Activated CD4-positive, alpha-beta T cell treated with anti-CD3 and anti-CD28 coated beads, Interleukin-2, amount 50 U/mL, for 16 hours (primary cell): ENCODE results near the gene GRIN3A.
"Not testable (repeated sequence)": the region's sequence is repeated elsewhere in the genome, so short reads cannot be mapped to it uniquely, and the experiment has no call there.

Experiments
- DNase-seq: peaks from one replicate; pipeline ENCODE4 v3.0.0-alpha.2; 2020

GRIN3A gene

DNA sequence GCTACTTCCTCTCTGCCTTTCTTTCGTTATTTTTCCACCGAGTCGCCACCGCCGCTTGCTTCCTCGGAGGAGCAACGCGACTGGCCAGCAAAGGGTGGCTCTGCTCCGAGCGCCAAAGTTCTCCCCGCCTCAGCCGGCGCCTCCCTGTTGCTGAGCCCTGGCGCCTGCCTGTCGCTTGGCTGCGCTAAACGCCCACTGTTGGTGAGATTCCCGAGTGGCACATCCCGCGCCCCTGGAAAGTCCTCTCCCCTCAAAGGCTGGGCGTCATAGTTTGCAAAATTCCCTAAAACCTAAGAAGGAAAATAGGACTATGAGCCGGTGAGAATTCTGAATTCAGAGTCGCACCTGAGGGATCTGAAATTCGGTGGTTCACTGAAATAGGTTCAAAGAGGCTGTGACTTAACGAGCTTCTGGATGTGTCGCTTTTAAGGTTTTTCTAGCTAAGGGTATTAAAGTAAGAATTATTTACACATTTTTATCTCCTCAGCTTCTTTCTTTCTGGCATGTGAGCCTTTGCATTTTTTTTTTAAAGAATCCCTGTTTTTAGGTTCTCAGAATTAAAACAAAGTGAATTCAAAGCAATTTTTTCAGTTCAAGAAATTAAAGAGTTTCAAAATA is at the start of gene GRIN3A:
Gene GRIN3A, minus strand, starts transcription at position 82 of the 618 bp plus-strand sequence. CDS start 668 bp downstream, outside the sequence.
- DNase-seq: no peak

DNA sequence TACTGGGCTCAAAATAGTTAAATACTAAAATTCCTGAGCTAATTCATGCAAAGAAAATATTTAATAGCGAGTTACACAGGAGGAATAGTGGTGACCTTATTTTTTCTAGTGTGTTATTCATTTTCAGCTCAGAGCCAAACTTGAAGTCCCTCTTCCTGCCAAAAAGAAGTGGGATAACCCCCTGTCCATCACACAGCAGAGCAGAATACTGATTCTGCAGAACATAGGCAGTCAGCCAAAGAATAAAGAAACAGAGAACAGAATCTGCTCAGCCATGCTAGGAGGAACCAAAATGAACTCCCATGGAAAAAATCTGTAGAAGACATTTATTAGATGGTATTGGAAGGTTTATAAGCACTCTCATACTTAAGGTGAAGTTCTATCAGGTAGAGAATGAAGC is 49.4 kb upstream of the GRIN3A start:
- DNase-seq: no peak

DNA sequence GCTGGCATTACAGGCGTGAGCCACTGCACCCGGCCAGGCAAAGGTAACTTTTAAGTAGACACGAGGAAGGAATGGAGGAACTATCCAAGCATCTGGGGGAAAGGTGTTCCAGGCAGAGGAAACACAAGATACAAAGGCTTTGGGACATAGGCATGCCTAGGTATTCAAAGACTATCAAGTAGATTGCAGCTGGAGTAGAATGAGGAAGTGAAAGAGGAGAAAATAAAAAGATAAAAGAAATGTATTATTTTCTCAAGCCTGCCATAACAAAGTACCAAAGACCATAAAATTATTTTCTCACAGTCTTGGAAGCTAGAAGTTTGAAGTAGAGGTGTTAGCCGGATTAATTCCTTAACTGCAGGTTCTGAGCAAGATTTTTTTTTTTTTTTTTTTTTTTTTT is 39.9 kb upstream of the GRIN3A start:
- no peak for DNase-seq

DNA sequence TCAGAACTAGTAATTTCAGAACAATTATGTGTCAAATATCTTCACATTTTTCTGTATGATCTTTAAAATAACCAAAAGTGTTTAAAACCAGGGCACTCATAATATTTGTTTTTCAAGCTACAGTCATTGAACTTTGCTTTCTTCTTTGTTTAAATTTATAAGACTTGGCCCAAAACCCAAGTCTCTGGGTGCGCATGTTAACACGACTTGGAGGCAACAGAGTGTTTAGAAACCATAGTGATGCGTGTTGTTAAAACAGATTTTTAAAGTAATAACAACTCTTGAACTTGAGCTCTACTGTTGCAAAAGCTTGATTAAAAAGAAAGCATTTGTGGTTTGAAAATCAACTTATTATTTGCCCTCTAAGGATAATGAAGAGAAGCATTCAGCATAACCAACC is 26.0 kb upstream of the GRIN3A start:
- no peak for DNase-seq

DNA sequence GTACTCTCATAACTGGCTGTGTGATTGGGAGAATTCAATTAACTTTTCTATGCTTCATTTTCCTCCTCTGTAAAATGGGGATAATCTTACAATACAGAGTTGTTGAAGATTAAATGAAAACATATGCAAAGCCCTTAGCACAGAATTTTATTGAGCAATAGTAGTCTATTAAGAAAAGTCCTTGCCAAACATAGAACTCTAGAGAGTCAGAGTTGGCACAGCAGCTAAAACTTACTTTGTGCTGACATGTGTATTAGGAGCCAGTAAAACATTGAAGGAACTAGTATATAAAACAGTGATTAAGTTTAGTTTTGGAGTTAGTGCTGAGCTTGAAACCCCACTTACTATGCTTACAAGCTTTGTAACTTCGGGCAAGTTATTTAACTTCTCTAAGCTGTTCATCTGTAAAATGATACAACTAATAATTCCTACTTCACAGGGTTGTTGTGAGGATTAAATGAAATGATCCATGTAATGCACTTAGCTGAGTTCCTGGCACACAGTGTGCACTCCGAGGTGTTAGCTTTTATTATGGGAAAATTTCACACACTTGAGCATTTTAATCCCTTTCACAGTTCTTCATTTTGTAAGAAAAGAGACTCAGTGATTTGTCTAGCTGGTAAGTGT is 20.0 kb upstream of the GRIN3A start:
- DNase-seq: no peak

DNA sequence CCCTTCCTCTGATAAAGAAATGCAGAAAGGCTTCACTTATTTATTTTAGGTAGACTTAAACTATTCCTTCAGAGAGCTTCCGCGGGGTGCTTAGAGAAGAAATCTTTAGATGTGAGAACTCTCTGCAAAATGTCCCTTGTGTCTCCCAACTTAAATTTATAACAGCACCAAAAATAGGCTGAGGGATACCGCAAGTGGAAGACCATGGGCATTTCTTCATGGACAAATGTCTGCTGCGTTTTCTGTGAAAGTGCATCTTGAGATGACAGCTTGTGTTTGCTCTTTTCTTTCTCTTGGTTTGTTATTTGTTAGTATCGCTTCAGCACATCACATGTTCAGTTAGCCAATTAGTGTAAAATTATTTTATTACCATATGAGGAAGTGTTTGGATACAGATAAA is 15.3 kb upstream of the GRIN3A start:
- DNase-seq: no peak

DNA sequence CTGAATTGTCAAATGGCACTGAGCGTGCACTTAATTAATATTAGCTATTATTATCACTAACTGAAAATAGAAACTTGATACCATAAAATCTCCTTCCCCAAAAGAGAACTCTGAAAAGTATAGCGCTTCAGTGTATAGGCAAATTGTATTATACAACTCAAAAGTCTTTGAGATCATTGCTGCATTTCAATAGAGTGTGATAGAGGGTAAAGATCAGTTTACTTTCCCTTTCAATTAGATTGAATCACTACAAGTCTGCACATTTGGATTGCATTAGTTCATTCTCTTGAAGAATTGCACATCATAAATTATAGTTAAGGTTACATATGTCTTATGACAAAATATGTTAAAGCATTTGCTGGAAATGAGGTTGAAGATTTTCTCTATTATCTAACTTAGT is 13.4 kb upstream of the GRIN3A start:
- DNase-seq: no peak

DNA sequence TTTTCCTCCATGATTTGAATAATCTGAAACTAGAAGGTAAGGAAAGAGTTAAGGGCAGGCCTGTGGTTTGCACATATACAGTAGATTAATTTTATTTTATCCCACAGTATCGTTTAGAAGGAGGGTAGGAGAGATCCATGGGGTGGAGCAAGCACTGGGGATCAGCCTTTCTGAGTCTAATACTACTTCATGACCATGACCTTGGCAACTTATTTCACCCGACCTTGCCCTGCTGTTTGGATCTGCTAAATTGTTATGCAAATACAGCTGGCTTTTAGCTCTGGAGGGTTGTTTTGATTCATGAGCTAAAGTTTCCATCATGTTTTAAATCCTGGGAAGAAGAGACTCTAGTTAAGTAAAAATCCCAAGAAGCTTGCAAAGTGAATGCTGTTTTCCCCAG is 864 bp upstream of the GRIN3A start:
- DNase-seq: no peak

DNA sequence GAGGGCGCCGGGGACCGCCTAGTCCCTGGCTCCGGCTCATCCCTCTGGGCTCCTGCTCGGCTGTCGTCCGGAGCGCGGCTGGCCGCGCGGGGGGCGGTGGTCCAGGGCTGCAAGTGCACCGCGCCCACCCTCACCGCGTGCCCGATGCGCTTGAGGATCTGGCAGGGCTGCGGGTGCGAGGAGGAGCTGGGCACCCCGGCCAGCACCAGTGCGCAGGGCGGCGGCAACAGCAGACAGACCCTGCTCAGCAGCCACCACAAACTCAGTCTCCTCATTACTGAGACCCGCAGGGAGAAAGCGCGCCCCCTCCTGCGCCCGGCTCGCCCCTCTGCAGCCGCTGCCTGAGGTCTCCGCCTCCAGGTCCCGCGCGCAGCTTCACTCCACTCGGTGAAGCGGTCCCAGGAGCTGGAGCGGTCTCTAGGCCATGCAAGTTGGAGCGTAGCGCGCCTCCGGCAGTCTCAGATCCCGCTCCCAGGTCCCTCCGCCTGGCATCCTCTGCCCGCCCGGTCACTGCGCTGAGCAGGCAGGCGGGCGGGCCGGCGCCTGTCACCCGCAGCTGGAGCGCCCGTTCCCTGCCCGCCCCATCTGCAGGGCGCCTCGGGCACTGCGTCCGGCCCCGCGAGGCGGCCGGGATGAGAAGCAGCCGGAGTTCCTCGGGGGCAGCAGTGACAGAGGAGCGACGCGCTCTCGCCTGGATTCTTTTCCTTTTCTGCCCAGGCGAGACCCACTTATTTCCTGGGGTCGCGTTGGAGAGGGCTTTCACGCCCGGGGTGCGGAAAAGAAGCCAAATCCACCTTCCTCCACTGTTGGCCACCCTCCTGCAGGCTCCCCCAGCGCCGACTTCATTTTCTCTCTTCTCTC is 512 bp downstream of the GRIN3A start:
- no peak for DNase-seq

DNA sequence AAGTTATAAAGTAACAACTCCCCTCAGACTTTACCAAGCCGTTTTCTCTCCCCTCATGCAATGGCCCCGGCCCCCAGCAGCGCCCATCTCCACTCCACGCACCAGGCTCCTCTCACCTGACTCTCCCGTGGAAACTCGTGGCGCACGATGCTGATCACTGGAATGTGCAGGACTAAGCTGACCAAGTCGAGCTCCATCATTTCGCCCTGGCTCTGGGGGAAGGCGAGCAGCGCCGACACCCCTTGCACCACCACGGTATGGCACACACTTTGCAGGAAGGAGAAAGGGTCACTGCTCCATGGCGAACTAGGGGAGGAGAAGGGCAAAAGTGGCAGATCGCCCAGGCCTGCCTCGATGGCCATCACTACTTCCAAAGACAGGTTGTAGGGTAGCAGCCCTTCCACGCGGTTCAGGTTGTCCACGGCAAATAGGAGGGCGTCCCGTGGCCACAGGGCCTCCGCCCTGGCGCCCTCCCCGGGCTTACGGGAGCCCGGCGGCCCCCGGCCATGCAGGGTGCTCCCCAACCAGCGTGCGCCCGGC is 1.2 kb downstream of the GRIN3A start:
- DNase-seq: no peak

DNA sequence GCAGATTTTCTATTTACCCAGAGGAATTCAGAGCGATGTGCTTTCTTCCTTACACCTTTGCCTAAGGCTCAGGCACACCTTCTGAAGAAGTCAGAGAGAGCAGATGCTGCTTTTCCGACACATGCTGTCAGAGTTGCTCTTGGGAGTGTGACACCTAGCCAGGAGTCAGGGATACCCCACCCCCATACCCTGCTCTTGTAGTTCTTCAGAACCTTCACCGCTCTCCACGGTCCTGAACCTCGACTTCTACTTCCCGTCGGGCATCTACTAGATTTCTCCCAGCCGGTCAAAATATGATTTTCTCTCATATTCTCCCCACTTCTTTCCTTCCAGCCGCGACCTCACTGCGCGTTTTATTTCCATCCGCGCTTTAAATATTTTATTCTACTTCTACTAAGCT is 1.7 kb downstream of the GRIN3A start:
- DNase-seq: no peak

DNA sequence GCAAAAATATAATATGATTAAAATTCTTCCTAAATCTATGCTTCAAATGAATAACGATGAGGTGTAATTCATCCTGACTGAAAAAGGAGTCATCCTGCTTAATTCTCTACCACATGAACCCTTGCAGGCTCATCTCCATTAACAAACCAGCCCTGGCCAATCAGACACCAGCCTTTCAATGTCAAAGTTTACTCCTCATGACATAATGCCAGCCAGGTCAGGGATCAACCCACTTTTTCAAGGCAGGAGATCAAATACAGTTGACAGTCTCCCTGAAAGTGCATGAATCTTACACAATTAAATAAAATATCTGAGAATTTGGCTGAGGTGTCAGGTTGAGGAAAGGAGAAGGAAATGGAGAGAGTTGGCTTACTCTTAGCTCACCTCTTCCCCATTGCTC is 7.0 kb downstream of the GRIN3A start:
- DNase-seq: no peak

DNA sequence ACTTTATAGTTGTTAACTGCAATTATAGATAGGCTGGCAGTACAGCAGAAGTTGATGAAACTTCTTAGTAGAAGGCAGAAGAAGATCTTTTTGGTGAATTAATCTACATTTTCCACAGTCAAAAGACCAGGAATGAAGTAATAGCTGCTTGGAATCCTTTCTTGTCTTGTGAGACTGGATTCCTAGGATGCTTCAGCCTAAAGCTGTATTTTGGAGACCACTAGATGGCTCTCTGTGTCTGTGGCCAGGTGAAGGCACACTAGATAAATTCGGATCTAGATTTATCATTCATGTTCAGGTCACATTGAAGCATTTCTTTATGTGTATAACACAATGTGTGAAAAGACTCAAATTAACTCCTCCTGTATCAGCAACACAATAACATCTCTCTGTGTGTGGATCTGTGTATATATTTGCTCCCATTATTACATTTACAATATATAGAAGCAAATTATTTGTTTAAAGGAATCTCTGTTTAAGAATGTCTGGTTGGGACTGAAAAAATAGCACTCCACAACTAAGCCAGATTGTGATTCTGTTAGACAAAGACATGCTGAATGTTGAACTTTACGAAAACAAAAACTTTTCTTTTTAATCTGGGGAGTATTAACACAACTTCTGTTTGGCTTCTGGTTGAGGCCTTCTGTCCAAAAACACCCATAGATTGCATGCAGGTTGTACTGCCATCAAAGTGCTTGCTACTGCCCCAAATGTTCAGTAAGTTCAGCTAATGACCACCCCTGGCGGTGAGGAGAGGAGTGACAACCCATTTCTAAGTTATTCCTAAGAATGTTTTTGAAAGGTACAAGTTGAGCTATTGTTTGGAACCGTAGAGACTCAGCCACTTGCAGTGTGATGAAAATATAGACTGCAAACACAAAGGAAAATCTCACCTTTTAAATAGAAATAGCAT is 10.6 kb downstream of the GRIN3A start:
- peak; percentile 32 for DNase-seq

DNA sequence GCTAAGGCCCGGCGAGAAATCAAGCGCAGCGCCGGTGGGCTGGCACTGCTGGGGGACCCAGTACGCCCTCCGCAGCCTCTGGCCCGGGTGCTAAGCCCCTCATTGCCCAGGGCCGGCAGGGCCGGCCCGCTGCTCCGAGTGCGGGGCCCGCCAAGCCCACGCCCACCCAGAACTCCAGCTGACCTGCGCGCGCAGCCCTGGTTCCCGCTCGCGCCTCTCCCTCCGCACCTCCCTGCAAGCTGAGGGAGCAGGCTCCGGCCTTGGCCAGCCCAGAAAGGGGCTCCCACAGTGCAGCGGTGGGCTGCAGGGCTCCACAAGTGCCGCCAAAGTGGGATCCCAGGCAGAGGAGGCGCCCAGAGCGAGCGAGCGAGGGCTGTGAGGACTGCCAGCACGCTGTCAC is 14.2 kb downstream of the GRIN3A start:
- DNase-seq: not testable (repeated sequence)

DNA sequence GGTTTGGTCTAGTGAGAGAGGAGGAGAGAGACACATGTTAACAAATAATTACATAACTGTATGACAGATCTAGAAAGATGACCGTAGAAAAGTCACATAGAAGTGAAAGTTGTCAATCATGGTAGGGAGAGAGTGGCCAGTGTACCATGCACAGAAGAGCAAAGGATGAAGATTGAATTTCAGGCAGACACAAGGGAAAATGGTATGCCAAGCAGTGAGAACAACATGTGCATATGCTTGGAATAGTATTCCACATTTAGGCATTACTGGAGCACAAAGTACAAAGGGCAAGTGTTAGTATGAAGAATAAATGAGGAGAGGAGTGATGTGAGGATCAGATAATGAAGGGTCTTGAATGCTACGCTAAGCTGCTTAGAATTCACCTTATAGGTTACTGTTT is 20.3 kb downstream of the GRIN3A start:
- DNase-seq: no peak

DNA sequence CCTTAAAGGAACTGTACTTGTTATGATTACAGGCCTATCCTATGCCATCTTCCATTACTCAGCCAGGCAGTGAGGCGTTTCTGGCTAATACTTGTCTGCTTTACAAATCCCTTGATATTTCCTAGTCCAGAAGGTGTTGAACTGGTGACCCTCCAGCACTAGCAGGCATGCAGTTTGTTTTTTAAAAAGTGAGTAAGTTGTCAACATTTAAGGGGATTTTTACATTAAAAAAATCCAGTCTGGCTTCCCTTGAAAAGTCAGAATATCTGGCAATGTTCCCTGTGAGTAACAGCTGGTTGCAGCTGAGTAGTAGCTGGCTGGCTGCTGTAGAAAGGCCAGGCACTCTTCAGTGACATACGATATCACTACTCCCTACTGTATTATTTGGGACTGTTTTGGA is 21.8 kb downstream of the GRIN3A start:
- DNase-seq: no peak

DNA sequence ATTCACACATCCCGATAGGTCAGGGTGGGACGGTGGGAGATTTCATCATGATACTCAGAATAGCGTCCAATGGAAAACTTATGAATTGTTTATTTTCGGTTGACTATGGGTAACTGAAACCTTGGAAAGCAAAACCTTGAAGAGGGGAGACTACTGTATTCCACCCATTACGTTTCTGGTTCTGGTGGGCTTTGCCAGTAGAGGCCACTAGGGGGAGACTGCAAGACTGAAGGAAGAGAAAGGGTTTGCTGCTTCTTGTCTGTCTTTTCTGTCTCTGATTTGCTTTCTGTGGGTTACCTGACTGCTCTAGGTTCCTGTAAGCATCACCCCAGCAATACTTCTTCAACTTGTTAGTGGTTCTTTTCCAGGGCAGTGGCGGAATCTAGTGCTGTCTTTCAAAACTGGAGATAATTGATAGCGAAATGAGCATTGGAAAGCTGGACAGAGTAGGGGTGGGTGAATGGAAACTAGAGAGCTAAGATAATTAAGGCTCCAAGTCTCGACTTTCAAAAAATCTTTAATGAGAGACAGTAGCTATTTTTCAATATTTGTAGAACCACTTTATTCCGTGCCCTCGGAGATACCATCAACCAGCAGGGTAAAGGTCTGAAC is 27.0 kb downstream of the GRIN3A start:
- peak; percentile 31 for DNase-seq

DNA sequence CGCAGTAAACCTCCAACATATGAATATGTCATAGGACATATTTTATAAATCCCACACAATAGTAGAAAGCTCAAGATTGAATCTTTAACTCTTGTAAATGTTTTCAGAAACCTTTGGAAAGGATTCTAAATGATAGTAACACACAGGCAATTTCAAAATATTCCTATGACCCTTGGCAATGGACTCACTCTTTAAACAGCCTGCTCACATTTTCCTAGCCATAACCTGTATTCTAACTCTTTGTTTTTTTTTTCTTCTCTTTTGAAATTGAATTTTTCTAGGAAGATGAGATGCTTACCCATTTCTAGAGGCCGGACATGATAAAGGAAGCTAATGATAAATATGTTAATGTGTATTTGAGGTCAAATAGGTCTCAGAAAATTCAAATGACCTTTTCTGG is 29.6 kb downstream of the GRIN3A start:
- no peak for DNase-seq

DNA sequence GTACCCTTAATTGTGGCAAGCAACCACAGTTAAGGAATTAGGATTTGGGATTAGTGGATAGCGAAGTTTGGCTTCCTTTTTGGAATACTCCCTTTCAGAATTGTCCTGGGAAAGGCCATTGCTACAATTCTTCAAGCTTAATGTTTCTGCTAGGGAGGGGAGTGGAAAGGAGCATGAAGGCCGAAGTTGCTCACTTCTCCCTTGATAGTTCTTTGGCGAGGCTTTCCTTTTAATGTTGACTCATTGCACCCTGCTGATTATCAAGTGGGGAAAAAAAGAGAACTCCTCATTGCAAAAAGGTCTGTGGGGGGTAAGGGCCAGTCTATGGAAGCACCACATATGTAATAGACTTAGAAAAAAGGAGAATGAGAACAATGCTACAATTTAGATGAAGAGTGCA is 30.7 kb downstream of the GRIN3A start:
- no peak for DNase-seq

DNA sequence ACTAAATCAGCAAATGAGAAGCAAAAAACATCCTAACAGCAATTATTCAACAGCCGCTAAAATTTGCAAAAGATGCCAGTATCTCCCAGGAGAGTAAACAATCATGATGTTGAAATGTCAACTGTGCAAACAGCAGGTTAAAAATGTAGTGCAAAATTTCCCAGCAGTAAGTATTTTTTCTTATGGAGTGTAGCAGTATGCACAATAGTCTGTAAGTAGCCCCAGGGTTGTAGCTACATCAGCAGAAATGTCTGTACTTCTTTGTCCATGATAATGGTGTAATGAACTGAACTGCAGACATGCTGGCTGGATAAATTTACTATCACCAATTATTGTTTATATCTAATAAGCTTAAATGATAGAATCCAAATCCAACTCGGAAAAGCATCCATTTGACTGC is 31.4 kb downstream of the GRIN3A start:
- no peak for DNase-seq

DNA sequence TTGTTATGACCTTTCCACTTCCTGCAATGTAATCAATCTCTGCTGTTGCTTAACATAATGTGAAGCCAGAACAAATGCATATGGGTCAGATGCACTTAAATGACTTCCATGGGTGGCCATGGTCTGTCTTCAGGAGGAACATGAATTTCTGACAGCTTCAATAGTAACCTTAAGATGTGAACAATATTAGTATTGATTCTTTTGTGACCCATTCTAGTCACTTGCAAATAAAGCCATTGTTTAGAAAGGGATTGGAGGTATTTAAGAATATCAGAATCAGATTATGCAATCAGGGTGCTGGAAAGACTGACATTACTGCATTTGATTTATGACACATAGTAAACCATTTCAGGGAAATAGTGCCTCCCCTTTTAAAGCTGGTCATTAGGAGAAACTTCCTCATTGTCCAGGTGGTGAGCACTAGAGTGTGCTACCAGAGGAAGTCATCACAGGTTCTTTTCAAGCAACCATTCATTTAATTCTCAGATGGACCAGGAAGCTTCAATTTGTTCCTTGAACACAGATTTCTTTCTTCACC is 32.1 kb downstream of the GRIN3A start:
- DNase-seq: no peak

DNA sequence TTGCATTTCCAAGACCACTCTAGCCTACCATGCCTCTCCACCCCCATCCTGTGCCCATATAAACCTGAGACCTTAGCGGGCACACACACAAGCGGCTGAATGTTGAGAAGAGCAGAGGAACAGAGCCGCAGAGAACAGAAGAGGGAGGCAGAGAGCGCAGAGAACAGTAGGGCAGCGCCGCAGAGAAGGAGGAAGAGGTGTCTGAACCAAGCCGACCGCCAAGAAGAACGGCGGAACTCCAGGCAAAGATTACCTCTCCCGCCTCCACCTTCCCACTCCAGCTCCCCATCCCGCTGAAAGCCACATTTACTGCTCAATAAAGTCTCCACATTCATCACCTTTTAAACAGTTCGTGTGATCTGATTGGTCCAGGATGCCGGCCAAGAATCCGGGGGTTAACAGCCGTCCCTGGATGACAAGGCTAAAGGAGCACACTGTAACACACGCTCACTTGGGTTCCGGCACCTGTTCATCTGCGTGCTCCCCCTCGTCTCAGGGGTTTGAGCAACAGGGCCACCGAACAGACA is 33.2 kb downstream of the GRIN3A start:
- DNase-seq: peak; percentile 22
